HepG2 (cell line): ENCODE data around the gene RBM12. TPM values are rescaled to one million over a fixed set of nuclear protein-coding genes. Genes with fewer than 3 reads are reported as not detected.

Source experiments
- BCL6 ChIP-seq: IDR thresholded peaks from 2 replicates; pipeline ENCODE4 v1.6.1; 2016; ENCODE audit warnings: missing genetic modification reagents, missing compliant biosample characterization
- CENPX ChIP-seq: sonication (generic); formaldehyde crosslinking; IDR thresholded peaks from 2 replicates; pipeline ENCODE4 v1.9.0; 2021; ENCODE audit warnings: mild to moderate bottlenecking, missing genetic modification reagents, moderate library complexity
- DMTF1 ChIP-seq: sonication (generic); formaldehyde crosslinking; IDR thresholded peaks from 2 replicates; pipeline ENCODE4 v1.4.0; 2020; ENCODE audit warnings: mild to moderate bottlenecking, missing genetic modification reagents
- PCBP1 ChIP-seq: fragments of 200-400 bp; formaldehyde crosslinking; IDR thresholded peaks from 2 replicates; pipeline ENCODE4 v1.6.1; 2017; ENCODE audit warnings: mild to moderate bottlenecking, low read depth, low read length, borderline replicate concordance
- RBFOX2 ChIP-seq: fragments of 200-400 bp; formaldehyde crosslinking; IDR thresholded peaks from 2 replicates; pipeline ENCODE4 v1.6.1; 2017; ENCODE audit warnings: low read depth, mild to moderate bottlenecking, low read length
- RBM39 ChIP-seq: fragments of 200-400 bp; formaldehyde crosslinking; IDR thresholded peaks from one replicate; pipeline ENCODE4 v1.6.1; 2018; ENCODE audit warnings: antibody characterized with exemption, mild to moderate bottlenecking, low read depth, low read length; ENCODE audit not compliant: poor library complexity, severe bottlenecking
- RFX5 ChIP-seq: IDR thresholded peaks from 2 replicates; pipeline ENCODE4 v1.6.1; 2011; ENCODE audit warnings: low read depth, low read length, improper control_type of control experiment
- SIN3A ChIP-seq: IDR thresholded peaks from 2 replicates; pipeline ENCODE4 v1.6.1; 2011; ENCODE audit warnings: low read depth, mild to moderate bottlenecking, control low read depth, low read length, borderline replicate concordance
- ZFP36L1 ChIP-seq: sonication (generic); formaldehyde crosslinking; IDR thresholded peaks from 2 replicates; pipeline ENCODE4 v1.8.0; 2022; ENCODE audit warnings: mild to moderate bottlenecking, missing genetic modification reagents, moderate library complexity
- ZFP62 ChIP-seq: sonication (generic); formaldehyde crosslinking; IDR thresholded peaks from 2 replicates; pipeline ENCODE4 v1.4.0; 2020; ENCODE audit warnings: missing genetic modification reagents
- ZNF275 ChIP-seq: sonication (generic); formaldehyde crosslinking; IDR thresholded peaks from 2 replicates; pipeline ENCODE4 v1.8.0; 2022; ENCODE audit warnings: missing genetic modification reagents, mild to moderate bottlenecking, inconsistent platforms, borderline replicate concordance
- ZNF572 ChIP-seq: sonication (generic); formaldehyde crosslinking; IDR thresholded peaks from 2 replicates; pipeline ENCODE4 v1.5.1; 2020; ENCODE audit warnings: mild to moderate bottlenecking, missing genetic modification reagents
- ZNF660 ChIP-seq: sonication (generic); formaldehyde crosslinking; IDR thresholded peaks from 2 replicates; pipeline ENCODE4 v1.5.1; 2020; ENCODE audit warnings: mild to moderate bottlenecking, low read depth, missing genetic modification reagents, borderline replicate concordance
- ZSCAN9 ChIP-seq: IDR thresholded peaks from 2 replicates; pipeline ENCODE4 v1.6.1; 2016; ENCODE audit warnings: borderline replicate concordance
- polyA plus RNA-seq, 8 experiments: library from polyadenylated mRNA; depleted of rRNA in 3 of 8; stranded (reverse) in 7 of 8; unstranded in 1 of 8; fragments of >200 nt; fragmentation: Illumina TruSeq in 4 of 8; extraction: Trizol in 4 of 8; gene quantifications; 2 replicates each; pipeline versions ENCODE4 v1.2.1 to v1.2.3, GENCODE V29; 2011 to 2016; ENCODE audit warnings: low read depth in 4 of 8, missing spikeins in 1 of 8, mixed read lengths in 1 of 8; ENCODE audit not compliant: insufficient read depth in 1 of 8
- total RNA-seq, 5 experiments: library from RNA; depleted of rRNA; stranded (reverse); fragments of >200 nt; fragmentation: Illumina TruSeq; extraction: Trizol; gene quantifications; 2 replicates each; pipeline ENCODE4 v1.2.3, GENCODE V29; 2016; ENCODE audit warnings: low read depth in 1 of 5
- TF ChIP-seq, protein P1 (sequence below): sonication (generic); formaldehyde crosslinking; IDR thresholded peaks from 2 replicates; pipeline ENCODE4 v1.4.0; 2020; ENCODE audit warnings: missing genetic modification reagents
- TF ChIP-seq, protein P2 (sequence below): sonication (generic); formaldehyde crosslinking; IDR thresholded peaks from 2 replicates; pipeline ENCODE4 v1.8.0; 2022; ENCODE audit warnings: low read depth, missing genetic modification reagents

RBM12 gene
- total and polyA plus RNA-seq, 2 of the 13 experiments (the other 11 are each of a cell fraction or from before 2014, with no cell fraction given) = 97.9 to 104 TPM

GRCh38 chr20:35618263-35619131, 46.2 kb downstream of the RBM12 start (continued):
- TF ChIP-seq, protein P1, sequence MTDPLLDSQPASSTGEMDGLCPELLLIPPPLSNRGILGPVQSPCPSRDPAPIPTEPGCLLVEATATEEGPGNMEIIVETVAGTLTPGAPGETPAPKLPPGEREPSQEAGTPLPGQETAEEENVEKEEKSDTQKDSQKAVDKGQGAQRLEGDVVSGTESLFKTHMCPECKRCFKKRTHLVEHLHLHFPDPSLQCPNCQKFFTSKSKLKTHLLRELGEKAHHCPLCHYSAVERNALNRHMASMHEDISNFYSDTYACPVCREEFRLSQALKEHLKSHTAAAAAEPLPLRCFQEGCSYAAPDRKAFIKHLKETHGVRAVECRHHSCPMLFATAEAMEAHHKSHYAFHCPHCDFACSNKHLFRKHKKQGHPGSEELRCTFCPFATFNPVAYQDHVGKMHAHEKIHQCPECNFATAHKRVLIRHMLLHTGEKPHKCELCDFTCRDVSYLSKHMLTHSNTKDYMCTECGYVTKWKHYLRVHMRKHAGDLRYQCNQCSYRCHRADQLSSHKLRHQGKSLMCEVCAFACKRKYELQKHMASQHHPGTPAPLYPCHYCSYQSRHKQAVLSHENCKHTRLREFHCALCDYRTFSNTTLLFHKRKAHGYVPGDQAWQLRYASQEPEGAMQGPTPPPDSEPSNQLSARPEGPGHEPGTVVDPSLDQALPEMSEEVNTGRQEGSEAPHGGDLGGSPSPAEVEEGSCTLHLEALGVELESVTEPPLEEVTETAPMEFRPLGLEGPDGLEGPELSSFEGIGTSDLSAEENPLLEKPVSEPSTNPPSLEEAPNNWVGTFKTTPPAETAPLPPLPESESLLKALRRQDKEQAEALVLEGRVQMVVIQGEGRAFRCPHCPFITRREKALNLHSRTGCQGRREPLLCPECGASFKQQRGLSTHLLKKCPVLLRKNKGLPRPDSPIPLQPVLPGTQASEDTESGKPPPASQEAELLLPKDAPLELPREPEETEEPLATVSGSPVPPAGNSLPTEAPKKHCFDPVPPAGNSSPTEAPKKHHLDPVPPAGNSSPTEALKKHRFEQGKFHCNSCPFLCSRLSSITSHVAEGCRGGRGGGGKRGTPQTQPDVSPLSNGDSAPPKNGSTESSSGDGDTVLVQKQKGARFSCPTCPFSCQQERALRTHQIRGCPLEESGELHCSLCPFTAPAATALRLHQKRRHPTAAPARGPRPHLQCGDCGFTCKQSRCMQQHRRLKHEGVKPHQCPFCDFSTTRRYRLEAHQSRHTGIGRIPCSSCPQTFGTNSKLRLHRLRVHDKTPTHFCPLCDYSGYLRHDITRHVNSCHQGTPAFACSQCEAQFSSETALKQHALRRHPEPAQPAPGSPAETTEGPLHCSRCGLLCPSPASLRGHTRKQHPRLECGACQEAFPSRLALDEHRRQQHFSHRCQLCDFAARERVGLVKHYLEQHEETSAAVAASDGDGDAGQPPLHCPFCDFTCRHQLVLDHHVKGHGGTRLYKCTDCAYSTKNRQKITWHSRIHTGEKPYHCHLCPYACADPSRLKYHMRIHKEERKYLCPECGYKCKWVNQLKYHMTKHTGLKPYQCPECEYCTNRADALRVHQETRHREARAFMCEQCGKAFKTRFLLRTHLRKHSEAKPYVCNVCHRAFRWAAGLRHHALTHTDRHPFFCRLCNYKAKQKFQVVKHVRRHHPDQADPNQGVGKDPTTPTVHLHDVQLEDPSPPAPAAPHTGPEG (CRISPR knock-in tag) = no peak
- 0 out of 2 replicates have a peak, but pooled peaks have one; percentile 66 for TF ChIP-seq ZNF660 (CRISPR knock-in tag)
- 0 out of 2 replicates have a peak, but pooled peaks have one; percentile 45 for TF ChIP-seq ZFP36L1 (CRISPR knock-in tag)
- TF ChIP-seq RFX5 = no peak
- 0 out of 2 replicates have a peak, but pooled peaks have one; percentile 67 for TF ChIP-seq SIN3A
- peak; percentile 13; the same call in 1 of the 2 replicates for TF ChIP-seq BCL6 (CRISPR knock-in tag)
- TF ChIP-seq, protein P2, sequence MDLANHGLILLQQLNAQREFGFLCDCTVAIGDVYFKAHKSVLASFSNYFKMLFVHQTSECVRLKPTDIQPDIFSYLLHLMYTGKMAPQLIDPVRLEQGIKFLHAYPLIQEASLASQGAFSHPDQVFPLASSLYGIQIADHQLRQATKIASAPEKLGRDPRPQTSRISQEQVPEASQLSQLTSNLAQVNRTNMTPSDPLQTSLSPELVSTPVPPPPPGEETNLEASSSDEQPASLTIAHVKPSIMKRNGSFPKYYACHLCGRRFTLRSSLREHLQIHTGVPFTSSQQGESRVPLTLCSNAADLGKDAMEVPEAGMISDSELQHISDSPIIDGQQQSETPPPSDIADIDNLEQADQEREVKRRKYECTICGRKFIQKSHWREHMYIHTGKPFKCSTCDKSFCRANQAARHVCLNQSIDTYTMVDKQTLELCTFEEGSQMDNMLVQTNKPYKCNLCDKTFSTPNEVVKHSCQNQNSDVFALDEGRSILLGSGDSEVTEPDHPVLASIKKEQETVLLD (CRISPR knock-in tag) = 0 out of 2 replicates have a peak, but pooled peaks have one; percentile 16
- TF ChIP-seq ZSCAN9 (CRISPR knock-in tag) = no peak
- peak; percentile 40; the same call in 1 of the 2 replicates for TF ChIP-seq PCBP1
- no peak for TF ChIP-seq ZNF572 (CRISPR knock-in tag)
- TF ChIP-seq ZNF275 (CRISPR knock-in tag) = 0 out of 2 replicates have a peak, but pooled peaks have one; percentile 41
- no peak for TF ChIP-seq CENPX (CRISPR knock-in tag)
- no peak for TF ChIP-seq RBM39
- no peak for TF ChIP-seq ZFP62
- TF ChIP-seq DMTF1 = 0 out of 2 replicates have a peak, but pooled peaks have one; percentile 11
- TF ChIP-seq RBFOX2 = peak; percentile 58
